ENCODE results near the gene SIGLEC1.

- no peak for TF ChIP-seq RARB (CRISPR knock-in tag; IDR thresholded peaks at IDR 0.05)
- no peak for TF ChIP-seq TSHZ2 (CRISPR knock-in tag; IDR thresholded peaks at IDR 0.05)
- TF ChIP-seq ZNF70 (CRISPR knock-in tag; IDR thresholded peaks at IDR 0.05) = no peak
- TF ChIP-seq ZFP30 (CRISPR knock-in tag; IDR thresholded peaks at IDR 0.05) = no peak
- TF ChIP-seq SNAI2 (CRISPR knock-in tag; IDR thresholded peaks at IDR 0.05) = no peak
- TF ChIP-seq TCF4 (CRISPR knock-in tag; IDR thresholded peaks at IDR 0.05; ENCODE audit: borderline replicate concordance) = no peak
- no peak for TF ChIP-seq ZFP3 (CRISPR knock-in tag; IDR thresholded peaks at IDR 0.05)
- TF ChIP-seq CSDC2 (CRISPR knock-in tag; IDR thresholded peaks at IDR 0.05) = no peak
- no peak for TF ChIP-seq PATZ1 (CRISPR knock-in tag; IDR thresholded peaks at IDR 0.05; ENCODE audit: borderline replicate concordance)
- TF ChIP-seq ISL1 (CRISPR knock-in tag; IDR thresholded peaks at IDR 0.05) = no peak
- no peak for TF ChIP-seq PPARA (CRISPR knock-in tag; IDR thresholded peaks at IDR 0.05; ENCODE audit: borderline replicate concordance)
- no peak for TF ChIP-seq CSRNP3 (CRISPR knock-in tag; IDR thresholded peaks at IDR 0.05)
These were observed 16.0 kb upstream of the SIGLEC1 start for GRCh38 chr20:3728354-3728753.

Measured in SK-N-SH treated with all-trans-retinoic acid at 6 μM for 48 hours (cell line).